WERI-Rb-1 (cell line): ENCODE results near the gene CILP.

Source experiments
- DNase-seq: peaks from one replicate; pipeline ENCODE4 v3.0.0-alpha.2; 2020
- H3K27ac ChIP-seq: fragments of 250-450 bp; sonication (Bioruptor Pico); 2 replicates; pipeline ENCODE4 v1.5.1; 2020; ENCODE audit warnings: mild to moderate bottlenecking, moderate library complexity
- H3K27me3 ChIP-seq: fragments of 250-450 bp; sonication (Bioruptor Pico); 2 replicates; pipeline ENCODE4 v1.5.1; 2021; ENCODE audit warnings: mild to moderate bottlenecking, low read depth, moderate library complexity; ENCODE audit not compliant: insufficient read depth, severe bottlenecking
- H3K36me3 ChIP-seq: fragments of 250-450 bp; sonication (Bioruptor Pico); 2 replicates; pipeline ENCODE4 v1.5.1; 2020; ENCODE audit warnings: mild to moderate bottlenecking, moderate library complexity
- H3K4me3 ChIP-seq: 2 replicates; pipeline ENCODE4 v1.5.1; 2011; ENCODE audit warnings: low read depth, mild to moderate bottlenecking, control low read depth, low read length
- H3K9me3 ChIP-seq: fragments of 250-450 bp; sonication (Bioruptor Pico); 2 replicates; pipeline ENCODE4 v1.5.1; 2021; ENCODE audit warnings: mild to moderate bottlenecking, moderate library complexity; ENCODE audit not compliant: severe bottlenecking
- TF ChIP-seq, protein P1 (sequence below): IDR thresholded peaks from 2 replicates; pipeline ENCODE4 v1.5.1; 2011; ENCODE audit warnings: low read depth, mild to moderate bottlenecking, control low read depth, inconsistent platforms, low read length

The CILP gene, protein sequence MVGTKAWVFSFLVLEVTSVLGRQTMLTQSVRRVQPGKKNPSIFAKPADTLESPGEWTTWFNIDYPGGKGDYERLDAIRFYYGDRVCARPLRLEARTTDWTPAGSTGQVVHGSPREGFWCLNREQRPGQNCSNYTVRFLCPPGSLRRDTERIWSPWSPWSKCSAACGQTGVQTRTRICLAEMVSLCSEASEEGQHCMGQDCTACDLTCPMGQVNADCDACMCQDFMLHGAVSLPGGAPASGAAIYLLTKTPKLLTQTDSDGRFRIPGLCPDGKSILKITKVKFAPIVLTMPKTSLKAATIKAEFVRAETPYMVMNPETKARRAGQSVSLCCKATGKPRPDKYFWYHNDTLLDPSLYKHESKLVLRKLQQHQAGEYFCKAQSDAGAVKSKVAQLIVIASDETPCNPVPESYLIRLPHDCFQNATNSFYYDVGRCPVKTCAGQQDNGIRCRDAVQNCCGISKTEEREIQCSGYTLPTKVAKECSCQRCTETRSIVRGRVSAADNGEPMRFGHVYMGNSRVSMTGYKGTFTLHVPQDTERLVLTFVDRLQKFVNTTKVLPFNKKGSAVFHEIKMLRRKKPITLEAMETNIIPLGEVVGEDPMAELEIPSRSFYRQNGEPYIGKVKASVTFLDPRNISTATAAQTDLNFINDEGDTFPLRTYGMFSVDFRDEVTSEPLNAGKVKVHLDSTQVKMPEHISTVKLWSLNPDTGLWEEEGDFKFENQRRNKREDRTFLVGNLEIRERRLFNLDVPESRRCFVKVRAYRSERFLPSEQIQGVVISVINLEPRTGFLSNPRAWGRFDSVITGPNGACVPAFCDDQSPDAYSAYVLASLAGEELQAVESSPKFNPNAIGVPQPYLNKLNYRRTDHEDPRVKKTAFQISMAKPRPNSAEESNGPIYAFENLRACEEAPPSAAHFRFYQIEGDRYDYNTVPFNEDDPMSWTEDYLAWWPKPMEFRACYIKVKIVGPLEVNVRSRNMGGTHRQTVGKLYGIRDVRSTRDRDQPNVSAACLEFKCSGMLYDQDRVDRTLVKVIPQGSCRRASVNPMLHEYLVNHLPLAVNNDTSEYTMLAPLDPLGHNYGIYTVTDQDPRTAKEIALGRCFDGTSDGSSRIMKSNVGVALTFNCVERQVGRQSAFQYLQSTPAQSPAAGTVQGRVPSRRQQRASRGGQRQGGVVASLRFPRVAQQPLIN

DNA sequence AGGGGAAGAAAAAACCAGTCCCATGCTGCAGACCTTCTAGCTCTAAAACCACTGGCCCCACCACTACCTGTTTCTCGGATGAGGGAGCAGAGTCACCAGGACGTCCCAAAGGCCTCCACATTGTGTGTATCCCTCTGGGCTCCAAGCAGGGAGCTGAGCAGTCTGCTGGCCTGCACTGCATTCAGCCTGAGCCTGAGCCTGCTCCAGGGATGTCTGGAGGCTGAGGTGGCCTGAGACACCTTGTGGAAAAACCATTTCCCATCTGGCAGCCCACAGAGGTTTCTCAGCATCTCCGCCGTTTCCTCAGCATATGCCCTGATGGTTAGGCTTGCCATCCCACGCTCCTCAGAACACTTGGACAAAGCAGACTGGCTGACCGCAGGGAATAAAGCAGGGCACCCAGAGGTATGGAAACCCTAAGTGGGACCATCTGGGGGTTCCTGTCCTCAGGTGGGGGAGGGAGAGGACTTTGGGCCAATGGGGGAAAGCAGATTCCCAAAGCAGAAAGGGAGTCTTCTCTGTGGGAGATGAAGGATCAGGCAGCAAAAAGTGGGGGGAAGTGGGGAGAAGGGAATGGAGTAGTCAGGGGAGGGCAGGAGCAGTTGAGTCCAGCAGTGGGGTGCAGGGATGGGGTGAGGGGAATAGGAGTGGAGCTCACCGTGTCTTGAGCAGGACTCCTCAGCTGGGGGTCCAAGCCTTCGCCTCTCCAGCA is at the start of gene CILP:
Gene CILP, minus strand, starts transcription at position 704 of the 712 bp plus-strand sequence. CDS start 1,718 bp downstream, outside the sequence.
- Histone ChIP-seq H3K9me3 (no peaks in the 10 kb centered on the region), H3K27me3 (no peaks in the 10 kb centered on the region), H3K4me3 (no peak within 1 kb of the TSS), H3K27ac (no peak within 1 kb of the TSS), H3K36me3 (no peaks in the 10 kb centered on the region)
- no peak for DNase-seq
- TF ChIP-seq, protein P1, sequence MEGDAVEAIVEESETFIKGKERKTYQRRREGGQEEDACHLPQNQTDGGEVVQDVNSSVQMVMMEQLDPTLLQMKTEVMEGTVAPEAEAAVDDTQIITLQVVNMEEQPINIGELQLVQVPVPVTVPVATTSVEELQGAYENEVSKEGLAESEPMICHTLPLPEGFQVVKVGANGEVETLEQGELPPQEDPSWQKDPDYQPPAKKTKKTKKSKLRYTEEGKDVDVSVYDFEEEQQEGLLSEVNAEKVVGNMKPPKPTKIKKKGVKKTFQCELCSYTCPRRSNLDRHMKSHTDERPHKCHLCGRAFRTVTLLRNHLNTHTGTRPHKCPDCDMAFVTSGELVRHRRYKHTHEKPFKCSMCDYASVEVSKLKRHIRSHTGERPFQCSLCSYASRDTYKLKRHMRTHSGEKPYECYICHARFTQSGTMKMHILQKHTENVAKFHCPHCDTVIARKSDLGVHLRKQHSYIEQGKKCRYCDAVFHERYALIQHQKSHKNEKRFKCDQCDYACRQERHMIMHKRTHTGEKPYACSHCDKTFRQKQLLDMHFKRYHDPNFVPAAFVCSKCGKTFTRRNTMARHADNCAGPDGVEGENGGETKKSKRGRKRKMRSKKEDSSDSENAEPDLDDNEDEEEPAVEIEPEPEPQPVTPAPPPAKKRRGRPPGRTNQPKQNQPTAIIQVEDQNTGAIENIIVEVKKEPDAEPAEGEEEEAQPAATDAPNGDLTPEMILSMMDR = no peak

DNA sequence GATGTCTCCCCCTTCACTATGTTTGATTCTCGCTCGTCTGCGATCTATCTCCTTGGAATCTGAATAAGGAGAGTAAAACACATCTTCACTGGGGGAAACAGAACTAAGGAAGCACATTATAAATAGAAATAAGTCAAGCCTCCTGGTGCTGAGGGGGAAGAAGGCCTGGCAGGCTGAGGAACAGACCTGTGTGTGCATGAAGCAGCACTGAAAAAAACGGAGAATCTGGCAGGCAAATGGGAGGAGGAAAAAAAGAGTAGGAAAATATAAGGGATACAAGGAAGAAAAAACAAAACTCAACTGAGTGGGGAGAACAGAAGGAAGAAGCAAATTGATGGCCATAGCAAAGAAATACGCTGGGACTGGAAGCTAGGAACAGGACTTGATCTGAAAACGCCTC is 49.7 kb upstream of the CILP start:
- no peak for DNase-seq
- H3K36me3 ChIP-seq = peaks cover 56% of the 10 kb centered on the region
- no peaks in the 10 kb centered on the region for H3K9me3 ChIP-seq
- no peaks in the 10 kb centered on the region for H3K27me3 ChIP-seq
- H3K27ac ChIP-seq = no peak overlapping the region
- no peak overlapping the region for H3K4me3 ChIP-seq
- TF ChIP-seq, protein P1 = no peak

DNA sequence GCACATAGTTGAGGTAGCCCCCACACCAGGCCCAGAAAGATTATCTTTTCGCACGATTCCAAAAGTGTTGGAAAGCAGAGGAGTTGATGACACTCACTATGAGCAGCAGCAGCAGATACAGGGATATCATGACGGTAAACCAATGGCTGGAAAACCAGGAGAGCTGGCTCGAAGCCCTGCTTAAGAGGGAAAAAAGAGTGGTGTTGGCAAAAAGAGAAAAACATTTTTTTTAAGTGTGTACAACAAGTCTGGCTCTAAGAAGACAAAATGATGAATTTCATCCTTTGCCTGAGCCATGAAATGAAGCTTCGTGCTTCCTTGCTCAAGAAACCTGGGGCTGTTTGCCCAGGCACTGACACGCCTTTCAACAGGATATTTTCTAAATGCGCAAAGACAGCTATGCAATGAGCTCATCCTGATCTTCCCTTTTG is 48.1 kb upstream of the CILP start:
- TF ChIP-seq, protein P1 = no peak
- Histone ChIP-seq H3K36me3 (peaks cover 50% of the 10 kb centered on the region), H3K27ac (no peak overlapping the region), H3K9me3 (no peaks in the 10 kb centered on the region), H3K4me3 (no peak overlapping the region), H3K27me3 (no peaks in the 10 kb centered on the region)
- no peak for DNase-seq

DNA sequence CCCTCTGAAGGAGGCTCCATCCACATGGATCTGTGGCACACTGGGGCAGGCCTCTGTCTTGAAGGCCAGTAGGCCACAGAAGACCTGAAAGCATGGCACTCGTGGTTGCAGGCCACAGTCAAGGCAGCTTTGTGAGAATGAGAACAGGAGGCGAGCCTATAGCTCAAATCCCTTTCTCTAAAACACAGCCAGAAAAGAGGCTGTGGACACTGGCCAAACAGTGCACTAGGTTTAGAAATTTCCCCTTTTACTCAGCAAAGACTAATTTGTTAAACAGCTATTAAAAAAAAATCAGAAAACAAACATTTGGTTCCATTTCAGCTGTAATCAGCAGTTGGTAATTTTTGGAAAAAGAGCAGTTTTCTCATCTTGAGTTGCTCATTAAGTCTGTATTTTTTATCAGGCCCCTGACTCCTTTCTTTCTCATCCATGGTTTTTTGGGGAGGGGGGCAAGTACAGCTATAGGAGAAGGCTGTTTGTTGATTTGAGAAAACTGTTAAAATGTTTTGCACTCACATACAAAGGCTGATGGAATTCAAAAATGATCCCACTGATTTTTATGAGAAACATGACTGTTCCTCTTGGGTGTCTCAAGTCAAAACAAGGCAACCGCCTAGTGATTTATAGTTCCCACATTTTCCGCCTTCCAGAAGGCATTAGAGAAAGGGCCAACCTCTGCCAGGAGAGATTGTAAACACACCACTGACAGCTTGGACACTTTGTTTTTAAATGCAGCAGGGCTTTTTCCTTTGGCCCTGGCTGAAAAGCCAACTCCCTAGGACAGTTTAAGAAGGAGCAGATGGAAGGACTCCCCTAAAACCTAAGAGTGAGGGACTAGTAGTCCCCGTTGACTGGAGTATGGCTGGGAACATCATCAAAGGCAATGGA is 47.3 kb upstream of the CILP start:
- H3K9me3 ChIP-seq = no peaks in the 10 kb centered on the region

More for the DNA sequence above, 47.3 kb upstream of the CILP start:
- H3K27ac ChIP-seq = no peak overlapping the region
- no peak overlapping the region for H3K4me3 ChIP-seq
- DNase-seq = no peak
- H3K36me3 ChIP-seq = peaks cover 45% of the 10 kb centered on the region
- TF ChIP-seq, protein P1 = no peak
- no peaks in the 10 kb centered on the region for H3K27me3 ChIP-seq
